Progenitor cell of endocrine pancreas (in vitro differentiated cells): ENCODE results near the gene MPDZ. TPM values are rescaled to one million over a fixed set of nuclear protein-coding genes. Genes with fewer than 3 reads are reported as not detected.

Source experiments
- DNase-seq: peaks from one replicate; pipeline ENCODE4 v3.0.0; 2021; ENCODE audit warnings: low spot score; ENCODE audit not compliant: unreplicated experiment
- H3K27ac Mint-ChIP-seq: 2 replicates; pipeline ENCODE4 v1.8.0; 2021; ENCODE audit warnings: mild to moderate bottlenecking, moderate library complexity, mixed read lengths
- H3K27me3 Mint-ChIP-seq: 2 replicates; pipeline ENCODE4 v1.8.0; 2021; ENCODE audit warnings: mixed read lengths
- H3K36me3 Mint-ChIP-seq: 2 replicates; pipeline ENCODE4 v1.8.0; 2022; ENCODE audit warnings: mixed read lengths; ENCODE audit not compliant: insufficient read depth
- H3K4me1 Mint-ChIP-seq: 2 replicates; pipeline ENCODE4 v1.8.0; 2021; ENCODE audit warnings: low read depth, mixed read lengths
- H3K4me3 Mint-ChIP-seq: 2 replicates; pipeline ENCODE4 v1.8.0; 2021; ENCODE audit warnings: low read depth, mild to moderate bottlenecking, moderate library complexity, mixed read lengths
- H3K9me3 Mint-ChIP-seq: 2 replicates; pipeline ENCODE4 v1.8.0; 2021; ENCODE audit warnings: low read depth, mixed read lengths
- CTCF ChIP-seq: fragments of 200-600 bp; sonication (generic); IDR thresholded peaks from one replicate; pipeline ENCODE4 v1.5.0; 2021; ENCODE audit warnings: antibody characterized with exemption, mild to moderate bottlenecking; ENCODE audit not compliant: unreplicated experiment
- total RNA-seq: library from RNA; stranded (reverse); gene quantifications from 2 replicates; pipeline ENCODE4 v1.2.1, GENCODE V29; 2021

MPDZ gene
- total RNA-seq, 1 donor from 2014 or later = 65.1 TPM

DNA sequence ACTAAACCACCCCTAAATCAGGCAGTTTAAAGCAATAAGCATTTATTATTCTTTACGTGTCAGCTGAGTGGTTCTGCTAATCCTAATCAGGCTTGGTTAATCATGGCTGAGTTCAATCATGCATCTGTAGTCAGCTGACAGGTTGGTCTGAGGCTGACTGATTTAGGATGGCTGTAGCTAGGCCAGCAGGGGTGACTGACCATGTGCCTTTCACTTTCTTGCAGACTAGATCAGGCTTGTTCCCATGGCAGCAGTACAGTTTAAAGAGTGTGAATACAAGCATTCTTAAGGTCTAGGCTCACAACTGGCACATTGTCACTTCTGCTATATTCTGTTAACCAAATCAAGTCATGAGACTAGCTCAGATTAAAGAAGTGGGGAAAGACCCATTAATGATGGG is 16.1 kb upstream of the MPDZ start:
- Mint-ChIP-seq H3K36me3 (no peaks in the 10 kb centered on the region), H3K27me3 (no peaks in the 10 kb centered on the region), H3K4me1 (no peaks in the 10 kb centered on the region), H3K27ac (no peak overlapping the region), H3K9me3 (peaks cover 7% of the 10 kb centered on the region), H3K4me3 (no peak overlapping the region)
- DNase-seq = no peak
- TF ChIP-seq CTCF = no peak

DNA sequence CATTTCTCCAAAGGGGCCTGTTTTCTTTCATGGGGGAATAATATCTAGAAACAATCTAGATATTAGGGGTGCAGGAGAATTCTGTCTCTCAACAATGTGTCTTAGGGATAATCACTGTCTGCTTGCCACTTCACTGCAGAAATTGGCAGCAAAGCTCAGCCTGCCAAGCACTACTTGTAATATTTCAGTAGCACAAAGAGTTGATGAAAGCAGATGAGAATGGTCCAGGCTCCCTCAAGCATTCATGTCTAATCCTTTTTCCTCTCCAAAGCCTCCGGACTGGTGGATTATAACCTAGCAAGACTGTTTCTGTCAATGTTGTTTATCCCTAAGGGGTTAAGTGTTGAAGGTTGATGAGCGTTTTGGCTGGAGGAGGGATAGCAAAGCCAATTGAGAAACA is 13.3 kb upstream of the MPDZ start:
- no peak for TF ChIP-seq CTCF
- Mint-ChIP-seq H3K36me3 (no peaks in the 10 kb centered on the region), H3K4me3 (no peak overlapping the region), H3K9me3 (peaks cover 7% of the 10 kb centered on the region), H3K4me1 (no peaks in the 10 kb centered on the region), H3K27ac (no peak overlapping the region), H3K27me3 (no peaks in the 10 kb centered on the region)
- DNase-seq = no peak

GRCh38 chr9:13292158-13292557 is 12.7 kb upstream of the MPDZ start:
- no peak overlapping the region for H3K4me3 Mint-ChIP-seq
- H3K9me3 Mint-ChIP-seq = peaks cover 6% of the 10 kb centered on the region
- no peaks in the 10 kb centered on the region for H3K27me3 Mint-ChIP-seq
- H3K4me1 Mint-ChIP-seq = no peaks in the 10 kb centered on the region
- DNase-seq = no peak
- no peaks in the 10 kb centered on the region for H3K36me3 Mint-ChIP-seq
- H3K27ac Mint-ChIP-seq = no peak overlapping the region
- TF ChIP-seq CTCF = no peak

DNA sequence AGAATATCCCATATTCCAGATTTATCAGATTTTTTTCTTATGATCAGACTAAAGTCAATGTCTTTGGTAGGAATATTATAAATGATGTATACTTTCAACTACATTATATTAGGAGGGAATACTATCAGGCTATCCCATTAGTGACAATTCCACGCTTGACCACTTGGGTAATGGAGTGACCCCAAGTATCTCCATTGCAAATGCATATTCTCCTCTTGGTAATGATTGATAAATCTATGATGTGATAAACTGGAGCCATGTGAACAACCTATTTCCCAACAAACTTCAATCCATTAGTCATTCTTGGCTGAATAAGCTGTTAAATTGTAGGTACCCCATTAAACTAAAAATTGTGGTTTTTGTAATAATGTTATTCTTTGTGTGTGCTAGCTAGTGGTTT is 12.2 kb upstream of the MPDZ start:
- TF ChIP-seq CTCF = peak; percentile 29
- Mint-ChIP-seq H3K27me3 (no peaks in the 10 kb centered on the region), H3K4me3 (no peak overlapping the region), H3K36me3 (no peaks in the 10 kb centered on the region), H3K9me3 (peaks cover 3% of the 10 kb centered on the region), H3K27ac (no peak overlapping the region), H3K4me1 (no peaks in the 10 kb centered on the region)
- DNase-seq = no peak

- Mint-ChIP-seq H3K4me3 (no peak overlapping the region), H3K9me3 (no peaks in the 10 kb centered on the region), H3K4me1 (peaks cover 1% of the 10 kb centered on the region), H3K36me3 (no peaks in the 10 kb centered on the region), H3K27ac (no peak overlapping the region), H3K27me3 (no peaks in the 10 kb centered on the region)
- no peak for TF ChIP-seq CTCF
- DNase-seq = no peak
These were observed 4.5 kb upstream of the MPDZ start for GRCh38 chr9:13284011-13284410.
